GM19455 (cell line): ENCODE measurements around the gene ITPR1.

Experiments
- ATAC-seq: cut with Tn5 transposase; IDR thresholded peaks from one replicate; pipeline ENCODE4 v1.9.1; 2021; ENCODE audit not compliant: unreplicated experiment

Gene ITPR1

GRCh38 chr3:4770561-4770960, 277.4 kb downstream of the ITPR1 start:
- no peak for ATAC-seq

GRCh38 chr3:4771243-4771642, 278.1 kb downstream of the ITPR1 start:
- ATAC-seq, result no peak

- ATAC-seq, result no peak
These were observed 279.1 kb downstream of the ITPR1 start for GRCh38 chr3:4772171-4772804.

GRCh38 chr3:4772858-4773257, 279.7 kb downstream of the ITPR1 start:
- ATAC-seq, result no peak

GRCh38 chr3:4773583-4773982, 280.4 kb downstream of the ITPR1 start:
- ATAC-seq, result no peak

GRCh38 chr3:4774531-4774930, 281.4 kb downstream of the ITPR1 start:
- no peak for ATAC-seq

GRCh38 chr3:4776399-4776979, 283.3 kb downstream of the ITPR1 start:
- ATAC-seq, result peak; percentile 38

- peak; percentile 79 for ATAC-seq
These were observed 283.9 kb downstream of the ITPR1 start for GRCh38 chr3:4776980-4777581.

GRCh38 chr3:4778119-4778518, 285.0 kb downstream of the ITPR1 start:
- ATAC-seq, result no peak

GRCh38 chr3:4778740-4779139, 285.6 kb downstream of the ITPR1 start:
- ATAC-seq, result no peak

GRCh38 chr3:4780545-4780957, 287.4 kb downstream of the ITPR1 start:
- ATAC-seq, result no peak

- no peak for ATAC-seq
These were observed 288.9 kb downstream of the ITPR1 start for GRCh38 chr3:4782095-4782494.

- no peak for ATAC-seq
These were observed 292.4 kb downstream of the ITPR1 start for GRCh38 chr3:4785551-4785950.

GRCh38 chr3:4786431-4786830, 293.3 kb downstream of the ITPR1 start:
- no peak for ATAC-seq

GRCh38 chr3:4791358-4791757, 298.2 kb downstream of the ITPR1 start:
- no peak for ATAC-seq

GRCh38 chr3:4793311-4793710, 300.2 kb downstream of the ITPR1 start:
- no peak for ATAC-seq

GRCh38 chr3:4794331-4794730, 301.2 kb downstream of the ITPR1 start:
- no peak for ATAC-seq

GRCh38 chr3:4794798-4795197, 301.6 kb downstream of the ITPR1 start:
- no peak for ATAC-seq

- no peak for ATAC-seq
These were observed 302.8 kb downstream of the ITPR1 start for GRCh38 chr3:4795905-4796304.

- no peak for ATAC-seq
These were observed 304.1 kb downstream of the ITPR1 start for GRCh38 chr3:4797201-4797705.

- no peak for ATAC-seq
These were observed 306.4 kb downstream of the ITPR1 start for GRCh38 chr3:4799266-4800256.
